SHP77 (cell line): ENCODE results near the gene RPL18.
"Not testable (repeated sequence)": the region's sequence is repeated elsewhere in the genome, so short reads cannot be mapped to it uniquely, and the experiment has no call there.

Experiments used
- DNase-seq, 2 experiments: peaks; one replicate each; lab custom pipeline; 2025; lab: John Stamatoyannopoulos, UW

The RPL18 gene

DNA sequence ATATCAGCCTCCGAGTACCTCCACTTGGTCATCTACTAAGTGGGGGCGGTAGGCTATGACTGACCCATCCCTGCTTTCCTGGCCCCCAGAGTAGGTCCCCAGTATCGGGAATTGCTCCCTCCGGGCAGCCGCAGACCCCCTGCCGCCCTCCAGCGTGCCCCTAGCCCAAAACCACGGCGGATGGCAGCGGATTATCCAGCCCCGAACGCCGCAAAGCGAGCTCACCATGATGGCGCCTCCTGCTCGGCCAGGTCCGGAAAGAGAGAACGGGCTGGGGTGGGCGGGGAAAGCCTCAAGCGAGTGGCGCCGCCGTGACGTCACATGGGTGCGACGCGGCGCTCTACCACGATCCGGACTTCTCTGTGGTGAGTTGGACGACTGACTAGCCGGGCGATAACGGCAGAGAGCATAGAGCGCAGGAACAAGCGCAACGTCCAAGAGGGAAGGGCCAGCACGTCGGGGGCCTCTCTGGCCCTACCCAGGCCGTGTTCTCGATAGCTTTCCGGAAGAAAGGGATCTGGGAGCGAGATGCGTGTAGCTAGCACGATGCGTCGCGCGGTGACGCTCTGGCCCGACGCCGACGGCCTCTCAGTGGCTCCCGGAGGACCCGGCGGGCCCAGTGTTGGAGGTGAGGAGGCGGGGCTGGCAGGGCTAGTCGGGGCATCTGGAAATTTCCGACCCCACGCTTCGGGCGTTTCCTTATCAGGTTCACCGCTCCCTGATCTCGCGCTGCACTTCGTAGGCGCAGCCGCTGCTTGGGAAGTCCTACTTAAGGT, at the start of gene RPL18, which contains the start of gene SPHK2:
TSS of gene RPL18 (minus strand) at position 263 of the 776 bp plus-strand sequence. CDS start at position 228, 35 bp downstream.
TSS of gene SPHK2 (plus strand) at position 591 of the 776 bp plus-strand sequence. CDS start 1,009 bp downstream, outside the sequence.
- DNase-seq = peak; percentile 96 to 97

DNA sequence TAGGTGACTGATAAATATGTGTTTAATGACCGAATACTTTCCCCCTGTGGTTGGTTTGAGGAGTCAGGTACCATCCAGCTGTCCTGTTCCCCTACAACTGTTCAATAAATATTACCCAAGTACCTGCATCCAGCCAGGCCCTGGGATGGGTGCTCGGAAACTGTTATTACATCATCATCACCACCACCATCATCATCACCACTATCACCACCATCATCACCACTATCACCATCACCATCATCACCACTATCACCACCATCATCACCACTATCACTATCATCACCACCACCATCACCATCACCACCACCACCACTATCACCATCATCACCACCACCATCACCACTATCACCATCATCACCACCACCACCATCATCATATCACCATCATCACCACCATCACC, 49.8 kb upstream of the RPL18 start:
- no peak for DNase-seq

DNA sequence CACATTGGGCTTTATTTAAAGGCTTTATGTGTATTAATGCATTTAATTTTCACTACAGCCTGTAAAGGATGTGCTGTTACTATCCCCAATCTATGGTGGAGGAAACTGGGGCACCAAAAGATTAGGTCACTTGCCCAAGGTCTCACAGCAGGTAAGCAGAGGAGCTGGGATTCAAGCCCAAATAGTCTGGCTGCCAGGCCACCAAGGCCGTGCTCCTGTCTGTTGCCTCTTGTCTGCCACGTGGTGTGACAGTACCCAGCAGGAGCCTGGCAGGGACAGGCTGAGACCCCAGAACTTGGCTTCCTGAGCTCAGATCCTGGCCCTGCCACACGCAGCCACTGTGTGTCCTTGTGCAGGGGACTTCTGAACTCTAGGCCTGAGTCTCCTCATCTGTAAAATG, 49.4 kb upstream of the RPL18 start:
- no peak for DNase-seq

DNA sequence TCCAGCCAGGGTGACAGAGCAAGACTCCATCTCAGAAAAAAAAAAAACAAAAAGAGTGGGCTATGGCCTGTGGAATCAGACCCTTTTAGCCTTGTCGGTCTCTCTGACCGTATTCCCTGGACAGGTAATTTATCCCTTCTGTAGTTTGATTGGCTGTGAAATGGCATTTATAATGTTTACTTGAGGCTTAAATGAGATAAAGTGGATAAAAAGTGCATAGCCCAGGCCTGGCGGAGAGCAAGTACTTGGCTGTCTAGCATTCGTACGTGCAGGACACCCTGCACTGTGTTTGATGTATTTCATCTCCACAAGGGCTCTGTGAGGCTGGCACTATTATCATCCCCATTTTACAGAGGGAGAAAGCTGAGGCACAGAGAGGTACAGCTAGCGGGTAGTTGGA, 46.8 kb upstream of the RPL18 start:
- no peak for DNase-seq

DNA sequence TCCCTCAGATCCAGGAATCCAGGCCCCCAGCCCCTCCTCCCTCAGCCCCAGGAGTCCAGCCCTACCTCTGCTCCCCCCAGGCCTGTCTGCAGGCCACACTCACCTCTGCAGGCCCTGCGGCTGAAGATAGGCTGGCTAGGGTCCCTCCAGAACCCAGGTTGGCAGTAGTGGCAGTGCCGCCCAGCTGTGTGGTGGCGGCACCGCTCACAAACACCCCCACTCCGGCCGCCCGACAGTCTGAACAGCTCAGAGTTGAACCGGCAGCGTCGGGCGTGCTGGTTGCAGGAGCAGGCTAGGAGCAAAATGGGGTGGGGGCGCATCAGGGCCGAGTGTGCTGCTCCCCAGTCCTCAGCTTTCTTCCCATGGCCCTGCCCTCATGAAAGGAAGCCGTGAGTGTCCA, 45.5 kb upstream of the RPL18 start:
- DNase-seq = no peak

DNA sequence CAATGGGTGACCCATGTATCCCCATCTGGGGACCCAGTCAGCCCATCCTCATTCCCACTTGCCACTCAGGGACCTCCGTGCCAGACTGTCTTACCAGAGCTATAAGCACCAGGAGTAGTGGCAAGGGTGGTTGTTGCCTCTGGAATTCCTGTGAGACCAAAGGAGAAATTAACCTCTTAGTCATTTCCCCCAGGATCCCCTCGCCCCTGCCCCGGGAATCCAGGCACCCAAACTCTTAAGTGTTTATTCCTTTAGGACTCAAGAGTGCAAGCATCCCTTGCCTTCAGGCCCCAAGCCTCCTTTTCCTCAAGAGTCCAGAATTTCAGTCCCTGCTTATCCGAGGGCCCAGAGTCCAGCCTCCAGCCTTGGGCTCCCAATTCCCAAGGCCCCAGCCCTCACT, 44.7 kb upstream of the RPL18 start:
- DNase-seq = no peak

DNA sequence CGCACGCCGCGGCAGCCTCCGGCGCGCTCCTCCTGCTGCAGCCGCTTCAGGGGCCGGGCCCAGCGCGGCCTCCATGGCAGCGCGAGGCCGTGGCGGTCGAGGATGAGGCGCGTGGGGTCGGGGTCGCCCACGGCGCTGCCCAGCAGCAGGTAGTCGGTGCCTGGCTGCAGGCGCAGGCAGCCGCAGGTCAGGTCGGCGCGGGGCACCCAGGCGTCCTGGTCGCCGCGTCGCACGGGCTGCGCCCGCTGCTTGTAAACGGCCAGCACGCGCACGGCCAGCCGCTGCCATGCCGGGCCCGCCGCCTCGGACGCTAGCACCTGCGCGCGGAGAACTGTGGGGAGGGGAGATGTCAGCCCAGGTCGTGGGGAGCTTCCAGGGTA, 42.7 kb upstream of the RPL18 start:
- DNase-seq = no peak

DNA sequence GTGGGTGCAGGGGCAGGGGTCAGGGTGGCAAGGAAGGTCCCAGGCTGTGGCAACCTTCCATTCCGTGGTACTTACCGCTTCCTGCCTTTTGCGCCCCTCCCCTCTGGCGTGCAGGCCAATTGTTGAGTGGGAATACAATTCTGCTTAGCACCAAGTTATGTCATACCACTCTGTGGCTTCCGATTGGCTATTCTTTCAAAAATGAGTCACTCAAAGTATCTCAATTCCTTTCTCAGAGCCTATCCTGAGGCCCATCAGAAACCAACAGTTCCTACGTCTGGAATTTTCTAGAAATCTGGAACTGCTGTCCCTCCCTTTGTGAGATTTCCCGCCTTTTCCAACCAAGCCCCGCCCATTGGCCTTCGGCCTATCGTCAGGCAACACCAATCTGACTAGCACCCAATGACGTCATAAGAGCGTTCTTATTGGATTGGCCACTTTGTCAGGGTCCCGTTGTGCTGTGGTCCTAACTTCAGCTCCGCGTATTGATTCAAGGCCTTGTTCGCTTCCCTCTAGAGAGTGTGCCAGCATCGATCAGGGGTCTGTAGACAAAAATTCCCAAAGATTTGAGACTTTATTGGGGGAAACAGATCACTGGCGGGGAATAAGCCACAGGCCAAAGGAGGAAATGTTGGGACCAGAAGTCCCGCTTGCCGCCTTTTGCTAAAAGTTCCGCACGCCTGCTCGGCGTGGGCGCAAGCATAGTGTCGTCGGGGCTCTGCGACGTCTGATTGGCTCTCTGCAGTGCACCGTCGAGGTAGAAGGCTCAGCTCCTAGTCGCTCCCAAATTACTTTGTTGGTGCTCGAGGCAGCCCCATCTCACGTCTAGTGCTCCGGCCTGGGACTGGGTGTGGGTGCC, 42.1 kb upstream of the RPL18 start:
- DNase-seq = peak; percentile 92 to 93

DNA sequence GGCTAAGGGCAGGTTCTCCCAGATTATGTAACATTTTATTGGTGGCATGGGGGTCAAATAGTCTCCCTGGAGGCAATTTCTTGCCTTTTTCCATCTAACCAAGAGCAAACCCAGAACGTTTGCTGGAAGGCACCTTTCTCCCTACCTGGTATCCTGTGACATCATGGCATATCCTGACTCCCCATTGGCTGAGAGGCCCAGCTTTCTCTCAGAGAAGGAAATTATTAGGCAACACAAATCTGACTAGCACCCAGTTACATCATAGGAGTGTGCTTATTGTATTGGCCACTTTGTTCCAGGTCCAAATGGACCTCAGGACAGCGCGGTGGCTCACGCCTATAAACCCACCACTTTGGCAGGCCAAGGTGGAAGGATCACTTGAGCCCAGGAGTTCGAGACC, 40.8 kb upstream of the RPL18 start:
- DNase-seq = no peak

DNA sequence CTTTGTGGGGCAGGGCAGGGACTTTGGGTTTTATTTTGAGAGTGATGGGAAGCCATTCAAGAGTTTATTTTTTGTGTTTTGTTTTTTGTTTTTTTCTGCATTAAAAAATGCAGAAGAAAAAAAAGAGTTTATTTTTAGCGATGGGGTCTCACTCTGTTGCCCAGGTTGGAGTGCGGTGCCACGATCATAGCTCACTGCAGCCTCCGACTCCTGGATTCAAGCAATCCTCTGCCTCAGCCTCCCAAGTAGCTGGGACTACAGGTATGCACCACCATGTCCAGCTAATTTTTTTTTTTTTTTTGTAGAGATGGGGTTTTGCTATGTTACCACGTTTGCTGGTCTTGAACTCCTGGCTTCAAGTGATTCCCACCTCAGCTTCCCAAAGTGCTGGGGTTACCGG, 39.5 kb upstream of the RPL18 start:
- no peak for DNase-seq

DNA sequence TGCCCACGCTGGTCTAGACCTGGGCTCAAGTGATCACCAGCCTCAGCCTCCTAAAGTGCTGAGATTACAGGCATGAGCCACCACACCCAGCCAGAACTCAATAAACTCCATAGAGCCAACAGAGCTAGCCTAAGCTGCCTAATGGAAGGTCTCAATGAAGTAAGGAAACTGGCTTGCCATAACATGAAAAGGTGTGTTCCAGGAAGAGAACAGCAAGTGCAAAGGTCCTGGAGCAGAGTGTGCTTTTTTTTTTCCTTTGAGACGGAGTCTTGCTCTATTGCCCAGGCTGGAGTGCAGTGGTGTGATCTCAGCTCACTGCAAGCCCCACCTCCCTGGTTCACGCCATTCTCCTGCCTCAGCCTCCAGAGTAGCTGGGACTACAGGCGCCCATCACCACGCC, 38.9 kb upstream of the RPL18 start:
- not testable (repeated sequence) for DNase-seq

DNA sequence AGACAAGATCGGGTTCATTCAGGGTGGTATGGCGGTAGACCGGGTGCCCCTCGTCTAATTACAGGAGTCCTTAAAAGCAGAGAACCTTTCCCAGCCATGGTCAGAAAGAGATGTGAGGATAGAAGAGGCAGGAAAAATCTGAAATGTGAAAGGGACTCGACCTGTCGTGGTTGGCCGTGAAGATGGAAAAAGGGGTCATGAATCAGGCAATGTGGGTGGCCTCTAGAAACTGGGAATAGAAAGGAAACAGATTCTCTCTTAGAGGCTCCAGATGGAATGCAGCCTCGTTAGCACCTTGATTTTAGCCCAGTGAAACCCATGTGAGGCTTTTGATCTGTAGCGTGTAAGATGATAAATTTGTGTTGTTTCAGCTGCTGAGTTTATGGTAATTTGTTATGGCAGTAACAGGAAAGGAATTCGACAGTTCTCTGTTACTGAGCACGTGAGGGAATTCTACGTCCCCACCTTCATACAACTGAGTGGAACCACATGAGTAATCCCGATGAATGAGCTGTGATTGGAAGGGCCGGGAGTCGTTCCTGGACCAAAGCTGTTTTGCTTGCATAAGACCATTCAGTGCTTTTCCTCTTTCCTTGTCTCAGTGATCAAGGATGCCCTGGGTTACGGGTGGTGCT, 38.0 kb upstream of the RPL18 start:
- peak in 1 of 2 experiments; percentile 19 for DNase-seq

DNA sequence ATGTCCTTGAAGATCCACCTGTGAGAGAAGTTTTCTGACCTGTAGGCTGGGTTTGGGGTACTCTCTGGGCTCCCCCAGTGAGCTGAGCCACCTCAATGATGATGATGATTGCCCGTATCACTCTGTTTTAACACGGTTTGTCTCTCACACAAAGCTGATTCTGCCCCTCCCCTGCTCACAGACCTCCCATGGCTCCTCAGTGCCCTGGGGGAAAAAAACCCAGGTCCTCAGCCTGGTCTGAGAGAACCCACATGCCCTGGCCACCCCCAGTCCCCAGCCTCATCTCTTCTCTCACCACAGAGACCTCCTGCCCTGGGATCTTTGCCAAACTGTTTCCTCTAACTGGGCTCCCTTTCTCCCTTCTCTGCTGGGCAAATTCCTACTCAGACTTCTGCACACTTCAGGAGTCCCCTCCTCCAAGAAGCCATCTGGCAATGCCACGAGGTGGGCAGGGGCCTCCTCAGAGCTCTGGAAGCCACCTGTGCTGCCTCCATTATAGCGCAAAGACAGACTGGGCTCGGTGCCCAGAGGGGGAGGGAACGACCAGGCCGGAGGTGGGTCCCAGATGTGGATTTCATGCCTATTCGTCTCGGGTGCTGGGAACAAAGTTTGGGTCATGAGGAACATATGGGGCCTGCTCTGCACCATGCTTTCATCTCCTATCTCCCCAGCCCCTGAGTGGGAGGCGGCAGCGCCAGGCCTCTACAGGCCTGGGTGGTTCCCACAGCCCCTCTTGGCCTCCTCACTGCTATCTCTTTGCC, 35.5 kb upstream of the RPL18 start:
- no peak for DNase-seq

DNA sequence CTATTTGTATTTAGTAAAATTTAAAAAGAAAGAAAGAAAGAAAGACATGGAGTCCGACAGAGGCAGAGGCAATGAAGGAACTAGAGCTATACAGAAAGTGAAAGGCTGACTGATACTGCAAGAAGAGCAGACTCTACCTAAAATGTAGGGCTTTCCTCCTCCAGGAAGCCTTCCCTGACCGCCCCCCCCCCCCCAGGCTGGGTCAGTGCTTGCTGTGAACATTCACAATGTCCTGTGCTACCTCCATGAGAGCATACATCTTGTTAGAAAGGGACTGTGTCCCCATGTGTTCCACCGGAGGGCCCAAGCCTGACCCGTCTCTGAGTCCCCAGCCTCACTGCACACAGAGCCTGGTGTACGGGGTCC, 32.7 kb upstream of the RPL18 start:
- DNase-seq = no peak

DNA sequence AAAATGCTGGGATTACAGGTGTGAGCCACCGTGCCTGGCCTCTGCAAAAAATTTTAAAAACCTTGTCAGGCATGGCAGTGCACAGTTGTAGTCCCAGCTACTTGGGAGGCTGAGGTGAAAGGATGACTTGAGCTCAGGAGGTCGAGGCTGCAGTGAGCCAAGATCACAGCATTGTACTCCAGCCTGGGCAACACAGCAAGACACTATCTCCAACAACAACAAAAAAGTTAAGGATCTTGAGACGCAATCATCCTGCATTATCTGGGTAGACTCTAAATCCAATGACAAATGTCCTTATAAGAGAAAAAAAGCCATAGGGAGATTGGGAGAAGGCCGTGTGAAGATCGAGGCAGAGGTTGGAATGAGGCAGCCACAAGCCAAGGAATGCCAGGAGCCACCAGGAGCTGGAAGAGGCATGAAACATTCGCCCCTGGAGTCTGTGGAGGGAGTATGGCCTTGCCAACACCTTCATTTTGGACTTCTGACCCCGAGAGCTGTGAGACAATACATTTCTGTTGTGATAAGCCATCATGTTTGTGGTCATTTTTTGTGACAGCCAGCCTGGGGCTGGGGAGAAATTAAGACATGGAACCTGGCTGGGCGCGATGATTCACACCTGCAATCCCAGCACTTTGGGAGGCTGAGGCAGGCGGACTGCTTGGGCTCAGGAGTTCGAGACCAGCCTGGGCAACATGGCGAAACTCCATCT, 32.1 kb upstream of the RPL18 start:
- no peak for DNase-seq

DNA sequence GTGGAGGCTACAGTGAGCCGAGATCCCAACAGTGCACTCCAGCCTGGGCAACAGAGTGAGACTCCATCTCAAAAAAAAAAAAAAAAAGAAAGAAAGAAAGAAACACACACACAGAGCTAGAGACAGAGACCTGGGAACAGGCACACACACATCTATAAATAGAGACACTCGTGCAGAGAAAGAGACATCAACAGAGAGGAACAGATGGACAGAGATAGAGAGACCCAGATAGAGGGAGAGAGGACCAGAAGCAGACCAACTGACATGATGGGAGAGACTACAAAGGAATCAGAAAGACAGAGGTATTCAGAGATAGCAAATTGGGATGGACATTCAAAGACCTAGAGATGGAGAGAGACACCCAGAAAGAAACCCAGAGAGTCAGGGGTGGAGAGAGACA, 29.2 kb upstream of the RPL18 start:
- no peak for DNase-seq

DNA sequence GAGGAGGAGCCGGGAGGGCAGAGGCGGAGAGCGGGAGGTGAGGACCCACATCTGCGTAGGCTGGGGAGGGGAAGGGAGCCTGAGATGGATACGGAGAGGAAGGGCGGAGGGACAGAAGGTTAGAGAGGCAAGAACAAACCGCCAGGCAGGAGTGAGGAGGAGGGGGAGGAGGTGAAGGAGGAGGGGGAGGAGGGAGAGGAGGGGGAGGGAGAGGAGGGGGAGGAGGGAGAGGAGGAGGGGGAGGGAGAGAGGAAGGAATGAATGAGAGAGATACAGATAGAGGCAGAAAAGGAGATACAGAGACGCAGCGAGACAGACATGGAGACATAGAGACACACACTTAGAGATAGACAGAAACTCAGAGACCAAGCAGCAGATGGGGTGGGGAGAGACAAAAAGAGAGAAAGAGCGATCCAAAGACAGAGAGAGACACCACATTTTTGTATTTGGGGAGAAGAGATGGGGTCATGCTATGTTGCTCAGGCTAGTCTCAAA, 27.8 kb upstream of the RPL18 start:
- peak in 1 of 2 experiments; percentile 89 for DNase-seq

DNA sequence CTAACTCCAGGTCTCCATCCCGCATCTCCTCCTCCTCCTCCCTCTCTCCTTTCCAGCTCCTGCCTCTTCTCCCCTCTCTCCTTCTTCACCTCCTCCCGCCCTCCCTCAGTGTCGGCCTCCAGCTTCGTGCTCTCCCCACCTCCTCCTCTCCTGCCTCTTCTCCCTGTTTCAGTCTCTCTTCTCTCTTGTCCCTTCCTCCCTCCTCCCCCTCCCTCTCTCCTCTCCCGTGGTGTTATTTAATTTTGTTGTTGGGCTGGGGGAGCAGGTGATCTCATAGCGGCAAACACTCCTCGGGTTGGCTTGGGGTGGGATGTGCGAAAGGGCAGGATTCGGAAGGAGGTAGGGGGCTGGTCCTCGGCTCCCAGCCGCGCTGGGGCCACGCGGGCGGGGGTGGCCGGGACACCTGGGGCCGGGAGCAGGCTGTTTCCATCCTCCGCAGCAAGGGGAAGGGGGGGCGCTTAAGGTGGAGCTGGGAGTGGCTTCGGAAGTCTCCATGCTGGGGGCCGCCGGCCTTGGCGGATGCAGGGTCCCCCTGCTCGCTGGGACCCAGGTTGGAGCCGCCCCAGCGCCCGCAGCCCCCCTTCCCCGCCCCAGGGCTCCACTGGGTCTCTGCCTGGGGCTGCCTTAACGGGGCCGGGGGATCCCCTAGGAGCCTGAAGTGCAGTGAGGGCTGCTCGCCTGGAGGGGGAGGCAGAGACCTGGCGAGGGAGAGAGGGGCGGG, 27.2 kb upstream of the RPL18 start, which contains the start of gene CA11:
TSS of gene CA11 (minus strand) at position 187 of the 721 bp plus-strand sequence. CDS start 555 bp downstream, outside the sequence.
- peak; percentile 81 to 88 for DNase-seq

DNA sequence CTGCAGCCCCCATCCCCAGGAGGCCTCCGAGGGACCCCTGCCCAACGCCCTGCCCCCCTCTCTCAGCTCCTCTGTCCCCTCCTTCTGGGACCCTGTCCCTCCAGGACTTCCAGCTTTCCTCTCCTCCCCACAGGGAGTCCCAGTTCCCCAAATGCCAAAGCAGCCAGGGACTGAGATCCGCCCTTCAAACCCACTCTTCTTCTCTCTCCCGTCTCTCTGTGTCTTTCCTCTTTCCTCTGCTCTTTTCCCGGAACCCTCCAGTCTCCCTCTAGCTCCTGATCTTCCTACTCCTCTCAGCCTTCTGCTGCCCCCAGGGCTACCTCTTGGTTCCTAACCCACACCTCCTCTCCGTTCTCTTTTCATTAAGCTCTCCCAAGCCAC, 26.6 kb upstream of the RPL18 start:
- no peak for DNase-seq
